Osteocyte (in vitro differentiated cells): Measurements from ENCODE around the gene ADAMTS12. TPM values are rescaled to one million over a fixed set of nuclear protein-coding genes. Genes with fewer than 3 reads are reported as not detected.

Source experiments
- DNase-seq: peaks from one replicate; pipeline ENCODE4 v3.0.0; 2021; ENCODE audit warnings: mixed read lengths; ENCODE audit not compliant: unreplicated experiment; ENCODE audit errors: extremely low spot score
- H3K27ac Mint-ChIP-seq: one replicate; pipeline ENCODE4 v1.8.0; 2021; ENCODE audit warnings: mild to moderate bottlenecking, mixed read lengths; ENCODE audit not compliant: unreplicated experiment
- H3K27me3 Mint-ChIP-seq: one replicate; pipeline ENCODE4 v1.8.0; 2021; ENCODE audit warnings: mixed read lengths; ENCODE audit not compliant: unreplicated experiment
- H3K36me3 Mint-ChIP-seq: one replicate; pipeline ENCODE4 v1.8.0; 2021; ENCODE audit warnings: mixed read lengths; ENCODE audit not compliant: unreplicated experiment
- H3K4me1 Mint-ChIP-seq: one replicate; pipeline ENCODE4 v1.8.0; 2021; ENCODE audit warnings: mixed read lengths; ENCODE audit not compliant: unreplicated experiment
- H3K4me3 Mint-ChIP-seq: one replicate; pipeline ENCODE4 v1.8.0; 2021; ENCODE audit warnings: mild to moderate bottlenecking, moderate library complexity, mixed read lengths; ENCODE audit not compliant: unreplicated experiment
- H3K9me3 Mint-ChIP-seq: one replicate; pipeline ENCODE4 v1.8.0; 2021; ENCODE audit warnings: mixed read lengths; ENCODE audit not compliant: unreplicated experiment
- CTCF ChIP-seq: fragments of 200-600 bp; sonication (generic); IDR thresholded peaks from 2 replicates; pipeline ENCODE4 v1.5.0; 2021; ENCODE audit warnings: antibody characterized with exemption, mild to moderate bottlenecking, moderate library complexity
- total RNA-seq: library from RNA; stranded (reverse); gene quantifications from 2 replicates; pipeline ENCODE4 v1.2.1, GENCODE V29; 2021

The ADAMTS12 gene
- total RNA-seq, 1 donor from 2014 or later = 13.9 TPM

GRCh38 chr5:33827018-33827707 lies 64.6 kb downstream of the ADAMTS12 start:
- TF ChIP-seq CTCF = no peak
- Mint-ChIP-seq H3K4me1 (peaks cover 49% of the 10 kb centered on the region), H3K27ac (no peak overlapping the region), H3K36me3 (no peaks in the 10 kb centered on the region), H3K9me3 (no peaks in the 10 kb centered on the region), H3K4me3 (no peak overlapping the region), H3K27me3 (no peaks in the 10 kb centered on the region)
- peak; percentile 10 for DNase-seq

- Mint-ChIP-seq H3K4me1 (peaks cover 46% of the 10 kb centered on the region), H3K27me3 (no peaks in the 10 kb centered on the region), H3K4me3 (no peak overlapping the region), H3K9me3 (no peaks in the 10 kb centered on the region), H3K27ac (peak overlapping the region; percentile 78), H3K36me3 (no peaks in the 10 kb centered on the region)
- DNase-seq = peak; percentile 40
- no peak for TF ChIP-seq CTCF
Observed at GRCh38 chr5:33824516-33825195, 67.1 kb downstream of the ADAMTS12 start.

- Mint-ChIP-seq H3K4me3 (no peak overlapping the region), H3K4me1 (peaks cover 16% of the 10 kb centered on the region), H3K27ac (peak overlapping the region; percentile 15), H3K27me3 (no peaks in the 10 kb centered on the region), H3K9me3 (peaks cover 4% of the 10 kb centered on the region), H3K36me3 (peaks cover 3% of the 10 kb centered on the region)
- TF ChIP-seq CTCF = no peak
- no peak for DNase-seq
Observed at GRCh38 chr5:33817301-33817700, 74.5 kb downstream of the ADAMTS12 start.

- DNase-seq = peak; percentile 6
- Mint-ChIP-seq H3K9me3 (peaks cover 4% of the 10 kb centered on the region), H3K4me1 (peaks cover 16% of the 10 kb centered on the region), H3K27me3 (no peaks in the 10 kb centered on the region), H3K36me3 (peaks cover 3% of the 10 kb centered on the region), H3K27ac (peak overlapping the region; percentile 57), H3K4me3 (no peak overlapping the region)
- TF ChIP-seq CTCF = no peak
Observed at GRCh38 chr5:33816791-33817190, 75.0 kb downstream of the ADAMTS12 start.

GRCh38 chr5:33812746-33813145 lies 79.0 kb downstream of the ADAMTS12 start:
- H3K4me1 Mint-ChIP-seq = peaks cover 41% of the 10 kb centered on the region
- TF ChIP-seq CTCF = no peak
- H3K36me3 Mint-ChIP-seq = no peaks in the 10 kb centered on the region
- H3K4me3 Mint-ChIP-seq = no peak overlapping the region
- H3K27me3 Mint-ChIP-seq = no peaks in the 10 kb centered on the region
- no peaks in the 10 kb centered on the region for H3K9me3 Mint-ChIP-seq
- H3K27ac Mint-ChIP-seq = no peak overlapping the region
- peak; percentile 7 for DNase-seq
